AG04450 (cell line): ENCODE results near the gene ING2. TPM values are rescaled to one million over a fixed set of nuclear protein-coding genes. Genes with fewer than 3 reads are reported as not detected.
"Not testable (repeated sequence)": the region's sequence is repeated elsewhere in the genome, so short reads cannot be mapped to it uniquely, and the experiment has no call there.

Source experiments
- CTCF ChIA-PET: fragments of 300-600, 350-600 bp; formaldehyde crosslinking; extraction: SDS; loops from one replicate; lab custom pipeline; 2022; ENCODE audit warnings: antibody characterized with exemption, inconsistent platforms; lab: Charles Lee
- POLR2A ChIA-PET: fragments of 350-600 bp; formaldehyde crosslinking; extraction: SDS; loops from one replicate; lab custom pipeline; 2021; ENCODE audit warnings: antibody characterized with exemption, inconsistent platforms; lab: Yijun Ruan, JAX
- DNase-seq: peaks from one replicate; pipeline ENCODE4 v3.0.0-alpha.2; 2011; ENCODE audit warnings: low read depth, low spot score
- H3K27ac ChIP-seq: one replicate; pipeline ENCODE4 v1.5.1; 2012; ENCODE audit warnings: low read depth, low read length, control low read depth
- H3K27me3 ChIP-seq: one replicate; pipeline ENCODE4 v1.6.0; 2012; ENCODE audit warnings: low read length; ENCODE audit not compliant: control insufficient read depth, insufficient read depth
- H3K4me3 ChIP-seq: 2 replicates; pipeline ENCODE4 v1.5.1; 2011; ENCODE audit warnings: mild to moderate bottlenecking, low read depth, low read length, control low read depth
- H3K9me3 ChIP-seq: 2 replicates; pipeline ENCODE4 v1.5.1; 2012; ENCODE audit warnings: low read length; ENCODE audit not compliant: control insufficient read depth, insufficient read depth
- CTCF ChIP-seq: IDR thresholded peaks from 2 replicates; pipeline ENCODE4 v1.5.1; 2011; ENCODE audit warnings: low read depth, low read length, control low read depth, inconsistent platforms
- polyA plus RNA-seq: library from polyadenylated mRNA; depleted of rRNA; stranded (reverse); fragments of >200 nt; gene quantifications from 2 replicates; pipeline ENCODE4 v1.2.3, GENCODE V29; 2011

The ING2 gene
- polyA plus RNA-seq, 1 experiment: 10.6 TPM

GRCh38 chr4:183546376-183546775 is 41.5 kb downstream of the ING2 start:
- H3K4me3 ChIP-seq: no peak overlapping the region
- no peak overlapping the region for H3K27ac ChIP-seq
- peaks cover 11% of the 10 kb centered on the region for H3K9me3 ChIP-seq
- no peak for TF ChIP-seq CTCF
- ChIA-PET CTCF (no interaction called here), POLR2A (no interaction called here)
- DNase-seq: no peak
- peaks cover 8% of the 10 kb centered on the region for H3K27me3 ChIP-seq

- Histone ChIP-seq H3K4me3 (no peak overlapping the region), H3K27me3 (peaks cover 8% of the 10 kb centered on the region), H3K9me3 (peaks cover 17% of the 10 kb centered on the region), H3K27ac (no peak overlapping the region)
- TF ChIP-seq CTCF: no peak
- DNase-seq: no peak
- CTCF ChIA-PET: no interaction called here
- POLR2A ChIA-PET: no interaction called here
Observed at GRCh38 chr4:183548306-183548705, 43.4 kb downstream of the ING2 start.

GRCh38 chr4:183550345-183551093 is 45.7 kb downstream of the ING2 start:
- no peak overlapping the region for H3K4me3 ChIP-seq
- no peak overlapping the region for H3K27ac ChIP-seq
- POLR2A ChIA-PET: no interaction called here
- TF ChIP-seq CTCF: no peak
- CTCF ChIA-PET: no interaction called here
- H3K27me3 ChIP-seq: peaks cover 4% of the 10 kb centered on the region
- H3K9me3 ChIP-seq: peaks cover 6% of the 10 kb centered on the region
- no peak for DNase-seq

GRCh38 chr4:183552274-183553146 is 47.7 kb downstream of the ING2 start:
- H3K4me3 ChIP-seq: no peak overlapping the region
- no peak for TF ChIP-seq CTCF
- no peak for DNase-seq
- ChIA-PET POLR2A (no interaction called here), CTCF (no interaction called here)
- H3K9me3 ChIP-seq: peaks cover 6% of the 10 kb centered on the region
- H3K27me3 ChIP-seq: peaks cover 4% of the 10 kb centered on the region
- H3K27ac ChIP-seq: no peak overlapping the region

- POLR2A ChIA-PET, H3K27ac ChIP-seq, H3K27me3 ChIP-seq, CTCF ChIA-PET, H3K9me3 ChIP-seq, DNase-seq, H3K4me3 ChIP-seq: not testable (repeated sequence)
Observed at GRCh38 chr4:183553147-183553478, 48.3 kb downstream of the ING2 start.
